ENCODE data around the gene SLC6A18. TPM values are rescaled to one million over a fixed set of nuclear protein-coding genes. Genes with fewer than 3 reads are reported as not detected.

The SLC6A18 gene
- polyA plus RNA-seq, 1 donor (not counting 4 experiments of a cell fraction or from before 2014, with no cell fraction given) = not detected

DNA sequence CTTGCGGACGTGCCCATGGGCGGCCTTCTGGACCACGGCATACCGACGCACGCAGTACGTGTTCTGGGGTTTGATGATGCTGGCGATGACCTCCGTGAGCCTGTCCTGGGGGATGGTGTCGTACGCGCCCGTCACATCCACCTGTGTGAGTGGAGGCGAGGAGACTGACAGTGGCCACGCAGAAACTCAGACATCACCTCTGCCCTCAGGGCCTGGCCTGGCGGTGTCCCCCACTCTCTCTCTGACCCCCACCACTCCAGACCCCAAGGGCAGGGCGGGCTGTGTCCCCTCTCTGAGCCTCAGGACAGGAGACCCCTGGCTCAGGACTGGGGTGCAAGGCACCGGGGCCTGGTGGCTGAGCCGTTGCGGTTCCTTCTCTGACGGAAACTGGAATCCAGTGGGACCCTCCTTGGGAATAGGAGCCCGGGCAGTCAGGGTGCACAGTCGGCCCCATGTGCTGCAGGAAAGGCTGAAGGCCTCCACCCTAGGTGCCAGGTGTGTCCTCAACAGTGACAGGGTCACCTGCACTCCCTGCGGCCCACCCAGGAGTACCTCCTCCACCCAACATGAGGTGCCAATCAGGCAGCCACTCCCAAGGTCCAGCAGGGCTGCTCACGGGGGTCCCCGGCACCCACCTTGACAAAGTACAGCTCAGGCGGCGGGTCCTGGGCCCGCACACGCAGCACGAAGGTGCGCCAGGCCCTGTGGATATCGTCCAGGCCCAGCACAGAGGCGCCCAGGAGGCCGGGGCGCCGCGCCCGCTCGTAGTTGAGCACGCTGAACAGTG lies 53.7 kb downstream of the SLC6A18 start:
- no peaks in the 10 kb centered on the region for H3K27me3 ChIP-seq (ENCODE audit: control insufficient read depth, extremely low read depth, insufficient read depth, low read length)
- DNase-seq (ENCODE audit: low read depth, low spot score) (no peak), FAIRE-seq (no peak)
- no peaks in the 10 kb centered on the region for H3K79me2 ChIP-seq (ENCODE audit: control insufficient read depth, insufficient read depth, low read length)
- H3K27ac ChIP-seq (ENCODE audit: control insufficient read depth, insufficient read depth, low read length) = no peak overlapping the region
- no peaks in the 10 kb centered on the region for H3K36me3 ChIP-seq (ENCODE audit: control insufficient read depth in 2 of 2, extremely low read depth in 1 of 2, insufficient read depth in 2 of 2, low read length in 2 of 2)
- H4K20me1 ChIP-seq (ENCODE audit: control insufficient read depth, extremely low read depth, insufficient read depth, low read length) = no peaks in the 10 kb centered on the region
- no peak overlapping the region for H3K4me2 ChIP-seq (ENCODE audit: control insufficient read depth, extremely low read depth, insufficient read depth, low read depth, low read length)
- dilution Hi-C loops (cut with MboI; ENCODE audit: extremely low pct_ligation_motif_present, low sequenced_read_pairs) = no loop called here
- H3K4me1 ChIP-seq (ENCODE audit: control insufficient read depth, extremely low read depth, insufficient read depth, low read length) = no peaks in the 10 kb centered on the region
- no peak overlapping the region for H3K9ac ChIP-seq (ENCODE audit: control insufficient read depth, extremely low read depth, insufficient read depth, low read length)
- peaks cover 8% of the 10 kb centered on the region for H3K9me3 ChIP-seq (ENCODE audit: control insufficient read depth, low read depth, low read length)
- no peak overlapping the region for H3K4me3 ChIP-seq (ENCODE audit: control insufficient read depth in 2 of 3, extremely low read depth in 1 of 3, insufficient read depth in 2 of 3, low read depth in 1 of 3, low read length in 3 of 3)
- no peak for TF ChIP-seq EZH2 (IDR thresholded peaks at IDR 0.05; ENCODE audit: low read length)
- TF ChIP-seq, protein P1, sequence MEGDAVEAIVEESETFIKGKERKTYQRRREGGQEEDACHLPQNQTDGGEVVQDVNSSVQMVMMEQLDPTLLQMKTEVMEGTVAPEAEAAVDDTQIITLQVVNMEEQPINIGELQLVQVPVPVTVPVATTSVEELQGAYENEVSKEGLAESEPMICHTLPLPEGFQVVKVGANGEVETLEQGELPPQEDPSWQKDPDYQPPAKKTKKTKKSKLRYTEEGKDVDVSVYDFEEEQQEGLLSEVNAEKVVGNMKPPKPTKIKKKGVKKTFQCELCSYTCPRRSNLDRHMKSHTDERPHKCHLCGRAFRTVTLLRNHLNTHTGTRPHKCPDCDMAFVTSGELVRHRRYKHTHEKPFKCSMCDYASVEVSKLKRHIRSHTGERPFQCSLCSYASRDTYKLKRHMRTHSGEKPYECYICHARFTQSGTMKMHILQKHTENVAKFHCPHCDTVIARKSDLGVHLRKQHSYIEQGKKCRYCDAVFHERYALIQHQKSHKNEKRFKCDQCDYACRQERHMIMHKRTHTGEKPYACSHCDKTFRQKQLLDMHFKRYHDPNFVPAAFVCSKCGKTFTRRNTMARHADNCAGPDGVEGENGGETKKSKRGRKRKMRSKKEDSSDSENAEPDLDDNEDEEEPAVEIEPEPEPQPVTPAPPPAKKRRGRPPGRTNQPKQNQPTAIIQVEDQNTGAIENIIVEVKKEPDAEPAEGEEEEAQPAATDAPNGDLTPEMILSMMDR (optimal IDR thresholded peaks at IDR 0.05 in 1 of 3, IDR thresholded peaks at IDR 0.05 in 1 of 3, conservative IDR thresholded peaks at IDR 0.05 in 1 of 3; ENCODE audit: extremely low read depth in 1 of 3, insufficient read depth in 2 of 3, low read length in 3 of 3) = no peak
- no peaks in the 10 kb centered on the region for H3K9me1 ChIP-seq (ENCODE audit: control insufficient read depth, extremely low read depth, insufficient read depth, low read length)
- no peak overlapping the region for H2AFZ ChIP-seq (ENCODE audit: control insufficient read depth, low read length)

DNA sequence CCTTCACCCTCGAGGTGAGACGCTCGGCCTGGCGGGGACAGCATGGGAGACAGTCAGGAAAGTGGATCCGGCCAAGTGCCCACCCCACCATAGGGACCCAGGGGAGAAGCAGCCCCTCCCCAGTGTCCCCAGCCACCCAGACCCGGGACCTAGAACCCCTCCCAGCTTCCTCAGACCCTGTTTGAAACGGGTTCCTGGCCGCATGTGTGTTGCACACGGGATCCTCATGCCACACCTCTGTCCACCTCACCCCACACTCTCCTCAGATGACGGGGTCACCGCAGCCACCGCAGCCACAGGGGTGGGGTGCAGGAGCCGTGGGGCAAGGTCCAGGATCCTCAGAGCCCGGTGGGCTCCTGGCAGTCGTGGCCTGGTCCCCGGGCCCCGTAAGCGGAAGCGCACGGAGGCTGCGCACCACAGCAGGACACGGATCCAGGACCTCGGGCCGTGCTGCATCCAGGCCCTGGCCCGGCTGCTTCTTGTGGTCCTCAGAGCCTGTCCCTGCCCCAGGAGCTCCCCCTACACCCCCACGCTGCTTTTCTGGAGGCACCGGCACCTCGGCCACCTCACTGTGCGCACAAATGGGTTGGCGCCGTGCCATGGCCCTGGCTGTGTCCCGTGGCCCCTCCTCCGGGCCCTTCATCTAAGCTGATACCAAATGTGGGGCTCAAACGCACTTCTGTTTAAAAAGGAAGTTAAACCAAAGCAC lies 54.4 kb downstream of the SLC6A18 start:
- Histone ChIP-seq H3K27me3 (ENCODE audit: control insufficient read depth, extremely low read depth, insufficient read depth, low read length) (no peaks in the 10 kb centered on the region), H2AFZ (ENCODE audit: control insufficient read depth, low read length) (no peak overlapping the region), H3K36me3 (ENCODE audit: control insufficient read depth in 2 of 2, extremely low read depth in 1 of 2, insufficient read depth in 2 of 2, low read length in 2 of 2) (no peaks in the 10 kb centered on the region), H3K4me2 (ENCODE audit: control insufficient read depth, extremely low read depth, insufficient read depth, low read depth, low read length) (no peak overlapping the region), H3K9ac (ENCODE audit: control insufficient read depth, extremely low read depth, insufficient read depth, low read length) (no peak overlapping the region), H4K20me1 (ENCODE audit: control insufficient read depth, extremely low read depth, insufficient read depth, low read length) (no peaks in the 10 kb centered on the region), H3K27ac (ENCODE audit: control insufficient read depth, insufficient read depth, low read length) (no peak overlapping the region), H3K79me2 (ENCODE audit: control insufficient read depth, insufficient read depth, low read length) (no peaks in the 10 kb centered on the region), H3K9me1 (ENCODE audit: control insufficient read depth, extremely low read depth, insufficient read depth, low read length) (no peaks in the 10 kb centered on the region), H3K9me3 (ENCODE audit: control insufficient read depth, low read depth, low read length) (peaks cover 8% of the 10 kb centered on the region), H3K4me1 (ENCODE audit: control insufficient read depth, extremely low read depth, insufficient read depth, low read length) (no peaks in the 10 kb centered on the region), H3K4me3 (ENCODE audit: control insufficient read depth in 2 of 3, extremely low read depth in 1 of 3, insufficient read depth in 2 of 3, low read depth in 1 of 3, low read length in 3 of 3) (no peak overlapping the region)
- dilution Hi-C loops (cut with MboI; ENCODE audit: extremely low pct_ligation_motif_present, low sequenced_read_pairs) = no loop called here
- FAIRE-seq (no peak), DNase-seq (ENCODE audit: low read depth, low spot score) (no peak)
- TF ChIP-seq EZH2 (IDR thresholded peaks at IDR 0.05; ENCODE audit: low read length) = no peak
- TF ChIP-seq, protein P1 (optimal IDR thresholded peaks at IDR 0.05 in 1 of 3, IDR thresholded peaks at IDR 0.05 in 1 of 3, conservative IDR thresholded peaks at IDR 0.05 in 1 of 3; ENCODE audit: extremely low read depth in 1 of 3, insufficient read depth in 2 of 3, low read length in 3 of 3) = no peak
